GM18508 (cell line): ENCODE measurements around the gene LYZL6.

Source experiments
- ATAC-seq: cut with Tn5 transposase; IDR thresholded peaks from one replicate; pipeline ENCODE4 v1.9.1; 2021; ENCODE audit warnings: moderate number of reproducible peaks; ENCODE audit not compliant: insufficient read depth, unreplicated experiment

The LYZL6 gene

DNA sequence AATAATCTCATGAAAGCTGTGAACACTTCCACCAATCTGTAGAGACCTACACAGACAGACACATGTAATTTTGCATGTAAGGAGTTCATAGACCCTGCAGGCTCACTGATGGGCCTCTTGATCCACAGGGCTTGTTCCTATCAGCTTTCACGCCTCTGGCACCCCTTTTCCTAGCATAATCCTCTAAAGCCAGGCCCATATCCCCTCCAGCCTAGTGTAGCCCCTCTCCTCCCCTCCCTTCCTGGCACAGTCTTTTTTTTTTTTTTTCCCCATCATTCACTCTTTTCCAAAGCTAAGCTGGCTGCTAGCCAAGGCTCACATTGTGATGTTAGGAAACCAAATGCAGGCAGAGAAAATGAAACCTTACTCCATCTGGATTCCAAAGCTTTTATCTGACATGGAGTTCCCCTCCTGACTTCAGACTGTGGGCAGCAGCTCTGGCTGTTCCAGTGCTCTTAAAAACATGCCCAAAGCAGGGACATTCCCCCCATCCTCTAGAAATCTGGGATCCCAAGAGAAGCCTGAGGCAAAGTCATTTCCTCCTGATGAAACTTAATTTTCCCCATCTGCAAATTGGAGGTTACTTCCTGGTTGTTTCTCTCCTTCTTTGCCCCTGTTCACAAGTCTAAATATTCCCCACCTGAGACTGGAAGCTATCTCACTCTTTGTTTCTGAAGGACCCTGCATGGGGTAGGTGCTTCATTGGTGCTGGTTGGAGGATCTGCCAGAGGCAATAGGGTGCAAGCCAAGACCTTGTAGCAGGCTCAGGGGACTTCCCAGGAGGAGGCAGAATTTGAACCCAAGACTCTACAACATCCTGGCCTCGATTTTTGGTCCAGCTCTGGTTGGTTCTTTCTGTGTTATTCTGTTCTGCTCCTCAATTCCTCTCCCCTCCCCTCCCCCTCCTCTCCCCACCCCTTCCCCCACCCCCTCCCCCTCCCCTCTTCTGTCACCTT is 53.4 kb downstream of the LYZL6 start:
- ATAC-seq = no peak

DNA sequence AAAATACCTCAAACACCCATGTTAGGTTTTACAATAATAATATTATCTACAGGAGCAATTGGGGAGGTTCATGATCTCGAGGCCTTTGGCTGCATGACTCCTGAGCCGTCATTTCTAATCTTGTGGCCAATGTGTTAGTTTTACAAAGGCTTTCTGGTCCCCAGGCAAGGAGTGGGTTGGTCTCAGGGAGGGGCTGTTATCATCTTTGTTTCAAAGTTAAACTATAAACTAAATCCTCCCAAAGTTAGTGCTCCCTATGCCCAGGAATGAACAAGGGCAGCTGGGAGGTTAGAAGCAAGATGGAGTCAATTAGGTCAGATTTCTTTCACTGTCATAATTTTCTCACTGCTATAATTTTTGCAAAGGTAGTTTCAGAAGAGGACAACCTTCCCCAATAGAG is 54.3 kb downstream of the LYZL6 start:
- ATAC-seq = no peak
